CD4-positive, CD25-positive, alpha-beta regulatory T cell (primary cell): Measurements from ENCODE around the gene EIF4A3. TPM values are rescaled to one million over a fixed set of nuclear protein-coding genes. Genes with fewer than 3 reads are reported as not detected.
A peak's percentile ranks its signal among the peaks of the same experiment; 100 is the strongest.
"Not testable (repeated sequence)": the region's sequence is repeated elsewhere in the genome, so short reads cannot be mapped to it uniquely, and the experiment has no call there.

Experiments
- ATAC-seq, 2 donors: fragments of 150-1000 bp; cut with Tn5 transposase; one replicate each; pipeline ENCODE4 v1.10.0; 2021; ENCODE audit warnings: low read depth in 2 of 2, moderate number of reproducible peaks in 2 of 2, moderate library complexity in 1 of 2
- DNase-seq, 3 donors: peaks; one replicate each; pipeline versions ENCODE4 v3.0.0 to v3.0.0-alpha.2; 2012 to 2022; ENCODE audit warnings: mixed read lengths in 1 of 3
- H3K27ac ChIP-seq: one replicate; pipeline ENCODE4 v1.7.0; 2013; ENCODE audit warnings: mild to moderate bottlenecking, low read length; ENCODE audit not compliant: insufficient read depth, poor library complexity, severe bottlenecking
- H3K27me3 ChIP-seq: one replicate; pipeline ENCODE4 v1.7.0; 2013; ENCODE audit warnings: low read length; ENCODE audit not compliant: control insufficient read depth, insufficient read depth
- H3K36me3 ChIP-seq: one replicate; pipeline ENCODE4 v1.7.0; 2013; ENCODE audit warnings: mild to moderate bottlenecking, low read length, moderate library complexity; ENCODE audit not compliant: control insufficient read depth, insufficient read depth
- H3K4me1 ChIP-seq: 2 replicates; pipeline ENCODE4 v1.7.0; 2013; ENCODE audit warnings: mild to moderate bottlenecking, low read length; ENCODE audit not compliant: insufficient read depth, control insufficient read depth, poor library complexity, severe bottlenecking
- H3K4me3 ChIP-seq: one replicate; pipeline ENCODE4 v1.7.0; 2013; ENCODE audit warnings: low read depth, mild to moderate bottlenecking, low read length, moderate library complexity
- H3K9me3 ChIP-seq, 2 experiments: 1 replicate in 1 of 2; 2 replicates in 1 of 2; pipeline ENCODE4 v1.7.0; 2013; ENCODE audit warnings: low read length in 2 of 2, mild to moderate bottlenecking in 1 of 2, moderate library complexity in 1 of 2; ENCODE audit not compliant: control insufficient read depth in 2 of 2
- H3K27ac Mint-ChIP-seq, 3 donors: one replicate each; pipeline ENCODE4 v1.8.0; 2020 to 2022; ENCODE audit warnings: mild to moderate bottlenecking in 3 of 3, mixed read lengths in 3 of 3, moderate library complexity in 2 of 3
- H3K27me3 Mint-ChIP-seq: one replicate; pipeline ENCODE4 v1.8.0; 2022; ENCODE audit warnings: mild to moderate bottlenecking, mixed read lengths
- H3K36me3 Mint-ChIP-seq: one replicate; pipeline ENCODE4 v1.8.0; 2020; ENCODE audit warnings: mixed read lengths
- H3K4me1 Mint-ChIP-seq, 4 donors: one replicate each; pipeline ENCODE4 v1.8.0; 2020 to 2022; ENCODE audit warnings: mixed read lengths in 4 of 4, mild to moderate bottlenecking in 1 of 4
- H3K4me3 Mint-ChIP-seq, 4 donors: one replicate each; pipeline ENCODE4 v1.8.0; 2020 to 2022; ENCODE audit warnings: mild to moderate bottlenecking in 4 of 4, mixed read lengths in 4 of 4, moderate library complexity in 3 of 4
- H3K9me3 Mint-ChIP-seq, 7 donors: one replicate each; pipeline ENCODE4 v1.8.0; 2020 to 2022; ENCODE audit warnings: mixed read lengths in 7 of 7, mild to moderate bottlenecking in 3 of 7, moderate library complexity in 2 of 7
- polyA plus RNA-seq, 4 donors: library from polyadenylated mRNA; unstranded; fragments of 300-500 nt; fragmentation: Illumina TruSeq; gene quantifications; one replicate each; pipeline ENCODE4 v1.2.3, GENCODE V29; 2021
- total RNA-seq: library from RNA; stranded (reverse); gene quantifications from one replicate; pipeline ENCODE4 v1.2.3, GENCODE V29; 2022

The EIF4A3 gene
- total and polyA plus RNA-seq, 5 donors from 2014 or later: 91.7 to 122 (median 108) TPM

DNA sequence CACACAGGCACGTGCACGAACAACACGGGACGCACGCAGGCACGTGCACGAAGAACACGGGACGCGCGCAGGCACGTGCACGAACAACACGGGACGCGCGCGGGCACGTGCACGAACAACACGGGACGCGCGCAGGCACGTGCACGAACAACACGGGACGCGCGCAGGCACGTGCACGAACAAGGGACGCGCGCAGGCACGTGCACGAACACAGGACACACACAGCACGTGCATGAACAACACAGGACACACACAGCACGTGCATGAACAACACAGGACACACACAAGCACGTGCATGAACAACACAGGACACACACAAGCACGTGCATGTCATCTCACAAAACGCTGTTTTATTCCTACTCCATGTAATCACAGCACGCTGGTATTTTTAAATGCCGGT lies 56.8 kb downstream of the EIF4A3 start:
- not testable (repeated sequence) for H3K9me3 Mint-ChIP-seq, H3K9me3 ChIP-seq, H3K4me3 Mint-ChIP-seq, H3K27ac ChIP-seq, H3K36me3 Mint-ChIP-seq, H3K4me1 Mint-ChIP-seq, H3K36me3 ChIP-seq, ATAC-seq, H3K4me1 ChIP-seq, H3K27ac Mint-ChIP-seq, DNase-seq, H3K27me3 ChIP-seq, H3K4me3 ChIP-seq
- H3K27me3 Mint-ChIP-seq: peaks cover 19% of the 10 kb centered on the region

DNA sequence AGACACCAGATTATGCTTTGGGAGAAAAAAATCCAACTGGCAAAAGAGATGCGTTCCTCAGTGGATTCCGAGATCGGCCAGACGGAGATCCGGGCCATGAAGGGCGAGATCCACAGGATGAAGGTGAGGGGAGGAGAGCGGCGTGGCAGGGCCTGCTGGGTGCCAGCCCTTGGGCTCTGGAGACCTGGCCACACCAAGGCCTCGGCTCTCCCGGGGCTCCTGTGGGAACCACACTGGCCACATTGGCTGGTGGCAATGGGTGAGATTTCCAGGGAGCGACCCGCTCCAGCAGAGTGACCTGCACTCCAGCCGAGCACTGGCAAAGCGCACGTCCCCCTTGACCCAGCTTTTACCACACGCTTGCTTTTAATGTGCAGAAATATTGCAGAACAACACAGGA lies 57.2 kb downstream of the EIF4A3 start:
- H3K9me3 Mint-ChIP-seq: no peaks in the 10 kb centered on the region
- no peak overlapping the region for H3K27ac ChIP-seq
- no peak for ATAC-seq
- no peaks in the 10 kb centered on the region for H3K36me3 Mint-ChIP-seq
- H3K4me1 Mint-ChIP-seq: no peaks in the 10 kb centered on the region
- peaks cover 19% of the 10 kb centered on the region for H3K27me3 Mint-ChIP-seq
- H3K9me3 ChIP-seq: no peaks in the 10 kb centered on the region
- no peak overlapping the region for H3K4me3 ChIP-seq
- H3K36me3 ChIP-seq: no peaks in the 10 kb centered on the region
- no peaks in the 10 kb centered on the region for H3K4me1 ChIP-seq
- no peak for DNase-seq
- H3K27ac Mint-ChIP-seq: no peak overlapping the region
- no peak overlapping the region for H3K4me3 Mint-ChIP-seq
- no peaks in the 10 kb centered on the region for H3K27me3 ChIP-seq

DNA sequence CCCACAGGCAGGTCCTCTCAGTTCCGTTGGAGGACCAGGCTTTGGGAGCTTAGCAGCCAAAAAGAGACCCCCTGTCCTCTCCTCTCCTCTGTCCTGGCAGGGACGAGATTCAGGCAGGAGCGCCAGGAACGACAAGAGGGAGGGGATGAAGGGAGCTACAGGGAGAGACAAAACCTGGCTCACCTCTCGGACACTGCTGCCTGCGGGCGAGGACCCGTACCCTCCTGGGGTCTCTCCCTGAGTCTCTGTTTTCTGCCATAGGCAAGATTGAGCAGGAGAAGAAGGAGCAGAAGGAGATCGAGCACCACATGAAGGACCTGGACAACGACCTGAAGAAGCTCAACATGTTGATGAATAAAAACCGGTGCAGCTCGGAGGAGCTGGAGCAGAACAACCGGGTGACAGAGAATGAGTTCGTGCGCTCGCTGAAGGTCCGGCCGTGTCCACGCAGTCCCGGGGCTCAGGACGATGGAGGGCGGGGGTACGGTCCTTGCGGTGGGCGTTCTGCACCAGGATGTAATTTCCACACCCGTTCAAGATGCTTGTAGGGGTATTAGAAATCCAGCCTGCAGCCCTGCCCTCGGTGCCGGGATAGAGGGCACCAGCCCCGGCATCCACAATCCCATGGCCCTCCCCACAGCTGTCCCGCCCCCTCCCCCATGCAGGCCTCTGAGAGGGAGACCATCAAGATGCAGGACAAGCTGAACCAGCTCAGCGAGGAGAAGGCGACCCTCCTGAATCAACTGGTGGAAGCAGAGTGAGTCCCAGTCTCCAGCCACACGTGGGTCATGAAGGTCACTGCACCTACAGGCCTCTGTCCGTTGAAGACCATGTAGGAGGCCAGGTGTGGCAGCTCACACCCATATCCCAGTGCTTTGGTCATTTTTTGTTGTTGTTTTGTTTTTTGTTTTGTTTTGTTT lies 59.3 kb downstream of the EIF4A3 start:
- Mint-ChIP-seq H3K4me3 (peak overlapping the region in 1 of 4 donors; percentile 65), H3K27me3 (peaks cover 17% of the 10 kb centered on the region), H3K9me3 (no peaks in the 10 kb centered on the region), H3K4me1 (peaks cover 0 to 4% (median 2%) of the 10 kb centered on the region in 4 donors), H3K36me3 (no peaks in the 10 kb centered on the region), H3K27ac (no peak overlapping the region)
- Histone ChIP-seq H3K9me3 (no peaks in the 10 kb centered on the region), H3K36me3 (no peaks in the 10 kb centered on the region), H3K27ac (no peak overlapping the region), H3K4me1 (peaks cover 4% of the 10 kb centered on the region), H3K4me3 (no peak overlapping the region), H3K27me3 (no peaks in the 10 kb centered on the region)
- ATAC-seq (no peak), DNase-seq (no peak)

DNA sequence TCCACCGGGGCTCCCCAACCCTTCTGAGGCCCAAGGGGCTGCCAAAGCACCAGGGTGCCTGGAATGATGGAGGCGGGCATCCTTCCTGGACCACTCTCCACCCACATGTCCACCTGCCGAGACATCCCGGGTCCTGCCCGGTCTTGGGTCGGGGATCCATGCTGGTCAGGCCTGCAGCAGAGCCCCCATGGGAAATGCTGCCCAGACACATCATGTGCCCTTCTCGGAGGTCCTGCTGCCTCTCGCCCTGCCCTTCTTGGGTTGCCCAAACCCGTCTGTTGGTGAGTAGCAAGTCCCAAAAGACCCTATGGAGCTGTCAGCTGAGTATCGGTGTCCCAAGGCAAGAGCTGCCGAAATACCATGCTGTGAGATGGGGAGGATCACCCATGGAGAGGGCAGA lies 60.3 kb downstream of the EIF4A3 start:
- H3K4me3 ChIP-seq: no peak overlapping the region
- H3K36me3 ChIP-seq: no peaks in the 10 kb centered on the region
- H3K4me1 ChIP-seq: peaks cover 5% of the 10 kb centered on the region
- no peak for ATAC-seq
- no peak overlapping the region for H3K27ac ChIP-seq
- no peaks in the 10 kb centered on the region for H3K9me3 Mint-ChIP-seq
- no peaks in the 10 kb centered on the region for H3K27me3 ChIP-seq
- no peak overlapping the region for H3K4me3 Mint-ChIP-seq
- H3K27ac Mint-ChIP-seq: no peak overlapping the region
- peaks cover 0 to 6% (median 3%) of the 10 kb centered on the region in 4 donors for H3K4me1 Mint-ChIP-seq
- no peaks in the 10 kb centered on the region for H3K9me3 ChIP-seq
- no peak for DNase-seq
- peaks cover 14% of the 10 kb centered on the region for H3K27me3 Mint-ChIP-seq
- H3K36me3 Mint-ChIP-seq: no peaks in the 10 kb centered on the region

DNA sequence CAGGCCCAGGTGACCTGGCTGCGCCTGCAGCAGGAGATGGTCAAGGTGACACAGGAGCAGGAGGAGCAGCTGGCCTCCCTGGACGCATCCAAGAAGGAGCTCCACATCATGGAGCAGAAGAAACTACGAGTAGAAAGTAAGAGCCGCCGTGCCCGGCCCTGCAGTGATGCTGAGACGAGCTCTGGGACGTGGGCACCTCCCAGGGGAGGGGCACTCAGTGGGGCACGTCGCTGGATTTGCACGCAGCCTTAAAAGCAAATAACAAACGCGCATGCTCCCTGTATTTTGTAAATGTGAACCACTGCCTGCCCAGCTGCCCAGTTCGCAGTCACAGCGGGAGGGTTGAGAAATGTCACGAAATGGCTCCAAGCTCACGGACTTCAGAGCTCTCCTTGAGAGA lies 60.8 kb downstream of the EIF4A3 start:
- H3K27me3 ChIP-seq: no peaks in the 10 kb centered on the region
- ATAC-seq: no peak
- Mint-ChIP-seq H3K4me1 (peaks cover 0 to 6% (median 3%) of the 10 kb centered on the region in 4 donors), H3K27ac (no peak overlapping the region), H3K4me3 (no peak overlapping the region), H3K36me3 (no peaks in the 10 kb centered on the region), H3K9me3 (no peaks in the 10 kb centered on the region), H3K27me3 (peaks cover 9% of the 10 kb centered on the region)
- peaks cover 5% of the 10 kb centered on the region for H3K4me1 ChIP-seq
- no peaks in the 10 kb centered on the region for H3K36me3 ChIP-seq
- H3K27ac ChIP-seq: no peak overlapping the region
- no peaks in the 10 kb centered on the region for H3K9me3 ChIP-seq
- no peak for DNase-seq
- no peak overlapping the region for H3K4me3 ChIP-seq

DNA sequence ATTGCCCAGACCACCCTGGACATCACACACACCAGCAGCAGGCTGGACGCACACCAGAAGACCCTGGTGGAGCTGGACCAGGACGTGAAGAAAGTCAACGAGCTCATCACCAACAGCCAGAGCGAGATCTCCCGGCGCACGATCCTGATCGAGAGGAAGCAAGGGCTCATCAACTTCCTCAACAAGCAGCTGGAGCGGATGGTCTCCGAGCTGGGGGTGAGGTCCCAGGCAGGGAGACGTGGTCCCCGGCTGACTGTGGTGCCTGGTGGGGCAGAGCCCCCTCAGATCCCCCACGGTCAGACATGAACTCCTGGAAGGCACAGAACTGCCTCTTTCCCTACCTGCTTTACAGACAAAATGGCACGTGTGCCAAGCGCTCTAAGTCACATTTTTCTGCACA lies 62.2 kb downstream of the EIF4A3 start:
- H3K27ac ChIP-seq: no peak overlapping the region
- Mint-ChIP-seq H3K4me3 (no peak overlapping the region), H3K27ac (no peak overlapping the region), H3K9me3 (no peaks in the 10 kb centered on the region), H3K36me3 (no peaks in the 10 kb centered on the region), H3K4me1 (peaks cover 0 to 6% (median 3%) of the 10 kb centered on the region in 4 donors), H3K27me3 (peaks cover 9% of the 10 kb centered on the region)
- H3K4me3 ChIP-seq: no peak overlapping the region
- ATAC-seq: no peak
- no peaks in the 10 kb centered on the region for H3K9me3 ChIP-seq
- H3K4me1 ChIP-seq: peaks cover 5% of the 10 kb centered on the region
- H3K36me3 ChIP-seq: no peaks in the 10 kb centered on the region
- no peak for DNase-seq
- H3K27me3 ChIP-seq: no peaks in the 10 kb centered on the region

Other genes starting within 250 kb of the EIF4A3 start
- gene TBC1D16, start 111.3 kb downstream of the EIF4A3 start, total RNA-seq: 0.72 TPM
- under 1 TPM; 0.06 to 0.27 (median 0.12) TPM for gene TBC1D16, start 111.3 kb downstream of the EIF4A3 start, polyA plus RNA-seq
- 0.32 TPM for gene CCDC40, start 110.5 kb downstream of the EIF4A3 start, total RNA-seq
- not detected for gene CCDC40, start 110.5 kb downstream of the EIF4A3 start, polyA plus RNA-seq
- 22.0 TPM for gene GAA, start 45.5 kb downstream of the EIF4A3 start, total RNA-seq
- gene GAA, start 45.5 kb downstream of the EIF4A3 start, polyA plus RNA-seq: 10 to 100 TPM in 2 of 4 donors, 1 to 10 TPM in 2; 9.8 to 13.6 (median 10.8) TPM
- not detected for gene CARD14, start 22.9 kb upstream of the EIF4A3 start, total RNA-seq
- under 1 TPM in 2 of 4 donors, not detected in 2; 0.12 to 0.48 TPM for gene CARD14, start 22.9 kb upstream of the EIF4A3 start, polyA plus RNA-seq
- 138 TPM for gene SGSH, start 73.2 kb upstream of the EIF4A3 start, total RNA-seq
- 10 to 100 TPM; 43.8 to 48.4 (median 46.7) TPM for gene SGSH, start 73.2 kb upstream of the EIF4A3 start, polyA plus RNA-seq
- 75.9 TPM for gene SLC26A11, start 73.3 kb upstream of the EIF4A3 start, total RNA-seq
- gene SLC26A11, start 73.3 kb upstream of the EIF4A3 start, polyA plus RNA-seq: 10 to 100 TPM in 1 of 4 donors, 1 to 10 TPM in 3; 7.7 to 10.2 (median 8.1) TPM
- 666 TPM for gene RNF213, start 113.7 kb upstream of the EIF4A3 start, total RNA-seq
- 10 to 100 TPM; 27.6 to 33.7 (median 31.2) TPM for gene RNF213, start 113.7 kb upstream of the EIF4A3 start, polyA plus RNA-seq